Osteoblast (primary cell): ENCODE results near the gene GATB. TPM values are rescaled to one million over a fixed set of nuclear protein-coding genes. Genes with fewer than 3 reads are reported as not detected.

Experiments used
- DNase-seq: peaks from one replicate; pipeline ENCODE4 v3.0.0; 2011; ENCODE audit warnings: low spot score, mixed read lengths; ENCODE audit not compliant: insufficient read length; ENCODE audit errors: missing footprints
- H2AFZ ChIP-seq: 2 replicates; pipeline ENCODE4 v1.6.0; 2011; ENCODE audit warnings: mild to moderate bottlenecking, low read length
- H3K27ac ChIP-seq: 2 replicates; pipeline ENCODE4 v1.5.1; 2011; ENCODE audit warnings: mild to moderate bottlenecking, low read depth, low read length, moderate library complexity
- H3K27me3 ChIP-seq: 2 replicates; pipeline ENCODE4 v1.6.0; 2012; ENCODE audit warnings: mild to moderate bottlenecking, control low read depth, inconsistent platforms, low read length, moderate library complexity; ENCODE audit not compliant: insufficient read depth
- H3K36me3 ChIP-seq: 2 replicates; pipeline ENCODE4 v1.5.1; 2011; ENCODE audit warnings: mild to moderate bottlenecking, low read length, control low read depth, moderate library complexity; ENCODE audit not compliant: insufficient read depth
- H3K4me1 ChIP-seq: 2 replicates; pipeline ENCODE4 v1.5.1; 2011; ENCODE audit warnings: mild to moderate bottlenecking, low read length, control low read depth, moderate library complexity; ENCODE audit not compliant: insufficient read depth
- H3K4me2 ChIP-seq: 2 replicates; pipeline ENCODE4 v1.6.0; 2011; ENCODE audit warnings: mild to moderate bottlenecking, low read length; ENCODE audit not compliant: insufficient read depth
- H3K4me3 ChIP-seq: fragments of 200-600 bp; sonication (generic); 3 replicates; pipeline ENCODE4 v1.5.1; 2012; ENCODE audit warnings: mild to moderate bottlenecking, low read length, inconsistent platforms; ENCODE audit not compliant: insufficient read depth
- H3K79me2 ChIP-seq: 2 replicates; pipeline ENCODE4 v1.6.0; 2012; ENCODE audit warnings: mild to moderate bottlenecking, low read length, control low read depth, inconsistent platforms; ENCODE audit not compliant: insufficient read depth
- H3K9me3 ChIP-seq: 2 replicates; pipeline ENCODE4 v1.5.1; 2011; ENCODE audit warnings: low read depth, low read length, control low read depth
- H4K20me1 ChIP-seq: 2 replicates; pipeline ENCODE4 v1.6.0; 2012; ENCODE audit warnings: mild to moderate bottlenecking, low read length, control low read depth; ENCODE audit not compliant: insufficient read depth
- total RNA-seq: library from RNA; depleted of rRNA; stranded (reverse); fragments of >200 nt; gene quantifications from 2 replicates; pipeline ENCODE4 v1.2.3, GENCODE V29; 2012
- TF ChIP-seq, protein P1 (sequence below): IDR thresholded peaks from 2 replicates; pipeline ENCODE4 v1.5.1; 2011; ENCODE audit warnings: mild to moderate bottlenecking, low read depth, low read length, moderate library complexity; ENCODE audit errors: extremely low read depth

The GATB gene
- total RNA-seq, 1 donor = 14.1 TPM

DNA sequence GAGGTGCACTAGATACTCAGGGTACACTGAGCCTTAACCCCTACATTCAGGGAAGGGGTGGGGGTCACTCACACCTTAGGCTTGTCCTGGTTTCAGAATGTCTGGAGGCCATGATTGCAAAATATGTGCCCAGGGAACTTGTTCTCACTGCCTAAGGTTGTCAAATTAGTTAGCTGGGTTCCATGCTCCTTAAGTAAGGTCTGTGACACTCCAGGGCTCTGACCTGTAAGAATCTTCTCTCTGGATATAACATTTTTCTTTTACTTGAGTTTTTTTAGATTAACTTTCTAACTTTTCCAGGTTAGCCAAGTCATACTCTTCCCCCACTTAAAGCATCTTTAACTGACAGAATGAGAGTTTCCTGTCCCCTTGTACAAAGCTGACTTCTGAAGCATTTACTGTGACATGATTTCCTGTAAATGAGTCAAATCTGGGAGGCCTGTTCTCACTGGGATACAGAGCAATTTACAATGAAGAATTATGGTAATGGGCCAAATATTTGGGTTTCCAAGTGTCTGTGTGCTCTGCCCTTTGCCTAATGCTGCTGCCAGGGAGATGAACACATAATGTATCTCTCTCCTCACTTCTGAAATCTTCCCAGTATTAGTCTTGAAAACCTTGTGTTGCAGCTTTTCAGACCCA is 101.7 kb downstream of the GATB start:
- Histone ChIP-seq H2AFZ (peak overlapping the region; percentile 73), H3K9me3 (no peaks in the 10 kb centered on the region), H3K27ac (no peak overlapping the region), H3K36me3 (no peaks in the 10 kb centered on the region), H3K79me2 (no peaks in the 10 kb centered on the region), H3K27me3 (no peaks in the 10 kb centered on the region), H3K4me2 (no peak overlapping the region), H4K20me1 (no peaks in the 10 kb centered on the region), H3K4me3 (no peak overlapping the region), H3K4me1 (peaks cover 3% of the 10 kb centered on the region)
- TF ChIP-seq, protein P1, sequence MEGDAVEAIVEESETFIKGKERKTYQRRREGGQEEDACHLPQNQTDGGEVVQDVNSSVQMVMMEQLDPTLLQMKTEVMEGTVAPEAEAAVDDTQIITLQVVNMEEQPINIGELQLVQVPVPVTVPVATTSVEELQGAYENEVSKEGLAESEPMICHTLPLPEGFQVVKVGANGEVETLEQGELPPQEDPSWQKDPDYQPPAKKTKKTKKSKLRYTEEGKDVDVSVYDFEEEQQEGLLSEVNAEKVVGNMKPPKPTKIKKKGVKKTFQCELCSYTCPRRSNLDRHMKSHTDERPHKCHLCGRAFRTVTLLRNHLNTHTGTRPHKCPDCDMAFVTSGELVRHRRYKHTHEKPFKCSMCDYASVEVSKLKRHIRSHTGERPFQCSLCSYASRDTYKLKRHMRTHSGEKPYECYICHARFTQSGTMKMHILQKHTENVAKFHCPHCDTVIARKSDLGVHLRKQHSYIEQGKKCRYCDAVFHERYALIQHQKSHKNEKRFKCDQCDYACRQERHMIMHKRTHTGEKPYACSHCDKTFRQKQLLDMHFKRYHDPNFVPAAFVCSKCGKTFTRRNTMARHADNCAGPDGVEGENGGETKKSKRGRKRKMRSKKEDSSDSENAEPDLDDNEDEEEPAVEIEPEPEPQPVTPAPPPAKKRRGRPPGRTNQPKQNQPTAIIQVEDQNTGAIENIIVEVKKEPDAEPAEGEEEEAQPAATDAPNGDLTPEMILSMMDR = no peak
- DNase-seq = no peak

DNA sequence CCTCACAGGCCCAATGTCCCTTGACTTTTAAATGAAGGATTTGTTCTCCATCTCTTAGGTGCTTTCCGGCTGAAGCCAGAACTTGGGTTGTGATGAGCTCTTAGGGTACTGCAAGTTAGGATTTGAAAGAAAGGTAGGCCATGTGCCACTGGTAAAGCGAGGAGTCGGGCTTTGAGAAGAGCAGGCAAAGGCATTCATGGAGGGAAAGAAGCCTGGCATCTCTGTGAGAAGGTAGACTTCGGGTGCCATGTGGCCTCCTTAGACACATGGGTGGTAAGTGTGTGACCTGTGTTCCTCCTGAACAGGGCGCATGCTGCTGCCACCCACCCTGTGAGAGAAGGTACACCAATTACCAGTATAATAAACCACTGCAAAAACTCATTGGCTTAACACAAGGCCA is 102.9 kb downstream of the GATB start:
- no peaks in the 10 kb centered on the region for H3K79me2 ChIP-seq
- no peaks in the 10 kb centered on the region for H4K20me1 ChIP-seq
- no peak overlapping the region for H2AFZ ChIP-seq
- no peaks in the 10 kb centered on the region for H3K27me3 ChIP-seq
- no peak overlapping the region for H3K27ac ChIP-seq
- TF ChIP-seq, protein P1 = no peak
- no peak for DNase-seq
- no peaks in the 10 kb centered on the region for H3K9me3 ChIP-seq
- H3K4me3 ChIP-seq = no peak overlapping the region
- no peak overlapping the region for H3K4me2 ChIP-seq
- no peaks in the 10 kb centered on the region for H3K36me3 ChIP-seq
- H3K4me1 ChIP-seq = peaks cover 3% of the 10 kb centered on the region

DNA sequence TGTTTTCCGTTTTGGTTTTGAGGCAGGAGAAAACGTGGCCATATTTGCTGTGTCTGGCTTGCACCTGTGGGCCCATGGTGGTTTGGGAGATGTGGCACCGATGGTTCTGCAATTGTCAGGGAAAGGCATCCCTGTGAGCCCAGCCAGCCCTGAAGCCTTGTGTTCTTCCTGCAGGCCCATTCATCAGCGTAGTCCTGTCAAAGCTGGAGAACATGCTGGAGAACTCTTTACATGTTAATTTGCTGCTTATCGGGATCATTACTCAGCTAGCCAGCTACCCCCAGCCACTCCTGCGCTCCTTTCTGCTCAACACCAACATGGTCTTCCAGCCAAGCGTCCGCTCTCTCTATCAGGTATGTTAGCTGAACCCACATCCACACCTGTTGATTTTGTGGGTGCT is 104.7 kb downstream of the GATB start:
- H3K79me2 ChIP-seq = no peaks in the 10 kb centered on the region
- no peak overlapping the region for H3K4me2 ChIP-seq
- peaks cover 3% of the 10 kb centered on the region for H3K4me1 ChIP-seq
- no peaks in the 10 kb centered on the region for H4K20me1 ChIP-seq
- no peak overlapping the region for H2AFZ ChIP-seq
- no peaks in the 10 kb centered on the region for H3K9me3 ChIP-seq
- DNase-seq = no peak
- H3K27ac ChIP-seq = no peak overlapping the region
- peaks cover 6% of the 10 kb centered on the region for H3K27me3 ChIP-seq
- no peaks in the 10 kb centered on the region for H3K36me3 ChIP-seq
- TF ChIP-seq, protein P1 = no peak
- no peak overlapping the region for H3K4me3 ChIP-seq

DNA sequence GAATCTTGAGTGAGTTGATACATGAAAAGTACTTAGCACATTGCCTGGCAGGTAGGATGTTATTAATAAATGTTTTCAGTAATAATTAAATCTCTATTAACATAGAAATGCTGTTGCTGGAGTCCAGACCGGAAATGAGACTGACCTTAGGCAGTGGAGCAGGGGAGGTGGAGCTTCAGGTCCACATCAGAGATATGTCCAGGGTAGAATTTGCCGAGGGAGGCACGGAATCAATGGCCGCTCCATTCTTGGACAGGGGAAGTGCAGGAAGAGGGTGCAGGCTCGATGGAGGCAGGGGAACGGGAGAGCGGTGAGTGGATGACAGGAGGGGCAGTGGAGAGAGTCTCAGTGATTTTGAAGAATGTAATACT is 107.3 kb downstream of the GATB start:
- Histone ChIP-seq H3K4me3 (no peak overlapping the region), H3K4me1 (no peaks in the 10 kb centered on the region), H4K20me1 (no peaks in the 10 kb centered on the region), H3K36me3 (no peaks in the 10 kb centered on the region), H3K27me3 (peaks cover 6% of the 10 kb centered on the region), H2AFZ (no peak overlapping the region), H3K79me2 (no peaks in the 10 kb centered on the region), H3K9me3 (no peaks in the 10 kb centered on the region), H3K27ac (no peak overlapping the region), H3K4me2 (no peak overlapping the region)
- DNase-seq = no peak
- TF ChIP-seq, protein P1 = no peak
